Heart left ventricle (tissue), 16 donors: ENCODE results near the gene BPTF. TPM values are rescaled to one million over a fixed set of nuclear protein-coding genes. Genes with fewer than 3 reads are reported as not detected.

Experiments used
- ATAC-seq, 4 donors: fragments of 200-7000 bp; cut with Tn5 transposase; one replicate each; pipeline ENCODE4 v1.9.1; 2020 to 2022; ENCODE audit warnings: moderate library complexity in 4 of 4, mild to moderate bottlenecking in 3 of 4, moderate number of reproducible peaks in 1 of 4
- DNase-seq, 5 donors: peaks; one replicate each; pipeline ENCODE4 v3.0.0-alpha.2; 2020
- H3K27ac ChIP-seq, 12 donors: fragments of 200-600 bp; sonication (generic) in 4 of 12; one replicate each; pipeline versions ENCODE4 v1.5.0 to v1.8.0; 2016 to 2022; ENCODE audit warnings: mild to moderate bottlenecking in 2 of 12
- H3K27me3 ChIP-seq, 9 donors: fragments of 200-600 bp; sonication (generic) in 2 of 9; one replicate each; pipeline versions ENCODE4 v1.5.1 to v1.8.0; 2016 to 2022; ENCODE audit warnings: mild to moderate bottlenecking in 3 of 9
- H3K36me3 ChIP-seq, 9 donors: fragments of 200-600 bp; sonication (generic) in 2 of 9; one replicate each; pipeline versions ENCODE4 v1.5.0 to v1.8.0; 2018 to 2022; ENCODE audit warnings: mild to moderate bottlenecking in 2 of 9
- H3K4me1 ChIP-seq, 12 donors: fragments of 200-600 bp; sonication (generic) in 4 of 12; one replicate each; pipeline versions ENCODE4 v1.5.0 to v1.8.0; 2016 to 2022; ENCODE audit warnings: mild to moderate bottlenecking in 3 of 12
- H3K4me3 ChIP-seq, 12 donors: fragments of 200-600 bp; sonication (generic) in 4 of 12; one replicate each; pipeline versions ENCODE4 v1.5.0 to v1.8.0; 2017 to 2022; ENCODE audit warnings: mild to moderate bottlenecking in 9 of 12, moderate library complexity in 4 of 12
- H3K9me3 ChIP-seq, 12 donors: fragments of 200-600 bp; sonication (generic) in 4 of 12; one replicate each; pipeline versions ENCODE4 v1.5.0 to v1.8.0; 2016 to 2022; ENCODE audit warnings: mild to moderate bottlenecking in 1 of 12
- CTCF ChIP-seq, 12 donors: fragments of 200-600 bp; sonication (generic) in 4 of 12; IDR thresholded peaks; one replicate each; pipeline versions ENCODE4 v1.5.0 to v1.8.0; 2018 to 2022; ENCODE audit warnings: antibody characterized with exemption in 12 of 12, mild to moderate bottlenecking in 5 of 12
- POLR2A ChIP-seq, 2 donors: fragments of 450-650 bp; IDR thresholded peaks; one replicate each; pipeline ENCODE4 v1.6.1; 2017; ENCODE audit warnings: antibody characterized with exemption in 2 of 2, mild to moderate bottlenecking in 2 of 2, moderate library complexity in 2 of 2
- WGBS, 4 donors: extraction: QIAGEN DNeasy Blood & Tissue Kit in 2 of 4; methylation state at CpG; one replicate each; pipeline versions ENCODE4 v1.1.5 to v1.1.7; 2013 to 2018; 5-methylcytosine and 5-hydroxymethylcytosine counted together
- intact Hi-C, 10 donors: fragments of 100-400 bp; cut with DNase I; formaldehyde crosslinking; loops; one replicate each; pipeline versions ENCODE4 v1.11.1 to v1.14.2; 2022
- polyA plus RNA-seq, 2 donors: library from polyadenylated mRNA; stranded (reverse); fragments of 200-250 nt; gene quantifications; one replicate each; pipeline ENCODE4 v1.2.3, GENCODE V29; 2013
- total RNA-seq, 9 donors: library from RNA; depleted of rRNA in 2 of 9; stranded (reverse); fragments of >200 nt in 2 of 9; fragmentation: NEBNext Ultra II Directional in 3 of 9; extraction: Animal tissue kit (Norgen Biotek cat#: 25700) in 3 of 9; gene quantifications; one replicate each; pipeline versions ENCODE4 v1.1.0 to v1.2.4, GENCODE V29; 2016 to 2023
- donor health status: ischemic (EF 13 %, LVEDD 7.1; RV severe dilation, severe dysfunction).
- donor health status: healthy with polysubstance abuse.
- donor health status: DM: no; HTN: yes; CAD: no.
- donor health status: DM: no; HTN: no; CAD: no.
- donor health status: ischemic (EF 25% LVEDD 6.9; RV normal size, moderate dysfunction).
- donor health status: ischemic (EF 25% LVEDD 5.7; RV mildly dilated, moderate dysfunction).
- donor health status: healthy.
- donor health status: DM: yes; HTN: yes; CAD: no.
- donor health status: ischemic (EF 35%, LVEDD 5.7; RV mildly dilated, moderate dysfunction).
- donor health status: nonischemic (EF 11% LVEDD 7.7; RV severe dilation, severe dysfunction).
- donor health status: DM: yes; HTN: yes; CAD: no.
- donor health status: PGD.
- donor health status: ischemic (EF 29% LVEDD 5.4; RV normal size, mild dysfunction).
- donor health status: nonischemic (EF 23%, LVEDD 6.1; RV moderate dilation, normal function).

The BPTF gene
- total and polyA plus RNA-seq, 11 donors, result 16.7 to 96.9 (median 65.5) TPM

GRCh38 chr17:67911059-67911782, 85.9 kb downstream of the BPTF start:
- no peak overlapping the region for H3K27ac ChIP-seq
- 95 to 98% (median 96%) methylated on average over 10 of the region's 10 CpGs for WGBS, 4 donors
- TF ChIP-seq POLR2A (IDR thresholded peaks at IDR 0.05) (no peak), CTCF (IDR thresholded peaks at IDR 0.05) (no peak)
- ATAC-seq (no peak), DNase-seq (no peak)
- no peak overlapping the region for H3K4me3 ChIP-seq
- peaks cover 0 to 98% (median 88%) of the 10 kb centered on the region in 9 donors for H3K36me3 ChIP-seq
- intact Hi-C loops, result no loop called here
- peaks cover 0 to 20% (median 7%) of the 10 kb centered on the region in 12 donors for H3K4me1 ChIP-seq
- no peaks in the 10 kb centered on the region for H3K27me3 ChIP-seq
- H3K9me3 ChIP-seq, result no peaks in the 10 kb centered on the region

GRCh38 chr17:67912088-67912487, 86.8 kb downstream of the BPTF start:
- no peak overlapping the region for H3K4me3 ChIP-seq
- H3K27ac ChIP-seq, result no peak overlapping the region
- WGBS, 4 donors, result 89 to 90% (median 89%) methylated on average over 4 of the region's 4 CpGs
- peaks cover 0 to 20% (median 7%) of the 10 kb centered on the region in 12 donors for H3K4me1 ChIP-seq
- H3K9me3 ChIP-seq, result no peaks in the 10 kb centered on the region
- intact Hi-C loops, result no loop called here
- DNase-seq (no peak), ATAC-seq (no peak)
- H3K27me3 ChIP-seq, result no peaks in the 10 kb centered on the region
- peaks cover 0 to 98% (median 79%) of the 10 kb centered on the region in 9 donors for H3K36me3 ChIP-seq
- TF ChIP-seq POLR2A (IDR thresholded peaks at IDR 0.05) (no peak), CTCF (IDR thresholded peaks at IDR 0.05) (no peak)

- H3K27ac ChIP-seq, result no peak overlapping the region
- ATAC-seq, result no peak
- H3K36me3 ChIP-seq, result peaks cover 0 to 98% (median 73%) of the 10 kb centered on the region in 9 donors
- no peaks in the 10 kb centered on the region for H3K27me3 ChIP-seq
- intact Hi-C loops, result no loop called here
- DNase-seq, result no peak
- no peaks in the 10 kb centered on the region for H3K9me3 ChIP-seq
- H3K4me1 ChIP-seq, result peaks cover 0 to 20% (median 7%) of the 10 kb centered on the region in 12 donors
- WGBS, 4 donors, result 90 to 95% (median 92%) methylated on average over 7 of the region's 7 CpGs
- no peak overlapping the region for H3K4me3 ChIP-seq
- no peak for TF ChIP-seq CTCF (IDR thresholded peaks at IDR 0.05)
- no peak for TF ChIP-seq POLR2A (IDR thresholded peaks at IDR 0.05)
These were observed 87.4 kb downstream of the BPTF start for GRCh38 chr17:67912656-67913055.

GRCh38 chr17:67920212-67920611, 94.9 kb downstream of the BPTF start:
- 53 to 77% (median 60%) methylated on average over 4 of the region's 4 CpGs for WGBS, 4 donors
- ATAC-seq (peak; percentile 63 to 86 (median 72)), DNase-seq (peak in 1 of 5 donors; percentile 32)
- Histone ChIP-seq H3K27ac (no peak overlapping the region), H3K4me3 (no peak overlapping the region), H3K36me3 (peaks cover 0 to 95% (median 76%) of the 10 kb centered on the region in 9 donors), H3K4me1 (peaks cover 0 to 19% (median 3%) of the 10 kb centered on the region in 12 donors), H3K9me3 (no peaks in the 10 kb centered on the region), H3K27me3 (no peaks in the 10 kb centered on the region)
- no peak for TF ChIP-seq CTCF (IDR thresholded peaks at IDR 0.05)
- TF ChIP-seq POLR2A (IDR thresholded peaks at IDR 0.05), result no peak
- intact Hi-C loops, result no loop called here
